ENCODE results near the gene RANBP10. TPM values are rescaled to one million over a fixed set of nuclear protein-coding genes. Genes with fewer than 3 reads are reported as not detected.
A peak's percentile ranks its signal among the peaks of the same experiment; 100 is the strongest.

Gene RANBP10
- total RNA-seq, 2 donors from 2014 or later, result 16.9 to 20.5 TPM

GRCh38 chr16:67790071-67790470, 16.3 kb downstream of the RANBP10 start:
- ATAC-seq (no peak), DNase-seq (no peak)
- intact Hi-C loops (cut with DNase I, micrococcal nuclease), result no loop called here

DNA sequence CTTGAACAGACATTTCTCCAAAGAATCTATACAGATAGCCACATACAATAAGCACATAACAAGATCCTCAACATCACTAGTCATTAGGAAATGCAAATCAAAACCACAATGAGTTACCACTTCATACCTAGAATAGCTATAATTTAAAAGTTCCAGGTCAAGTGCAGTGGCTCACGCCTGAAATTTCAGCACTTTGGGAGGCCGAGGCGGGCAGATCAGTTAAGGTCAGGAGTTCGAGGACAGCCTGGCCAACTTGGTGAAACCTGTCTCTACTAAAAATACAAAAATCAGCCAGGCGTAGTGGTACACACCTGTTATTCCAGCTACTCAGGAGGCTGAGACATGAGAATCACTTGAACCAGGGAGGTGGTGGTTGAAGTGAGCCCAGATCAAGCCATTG, 19.9 kb downstream of the RANBP10 start:
- no peak for ATAC-seq
- intact Hi-C loops (cut with DNase I, micrococcal nuclease), result no loop called here
- no peak for DNase-seq

DNA sequence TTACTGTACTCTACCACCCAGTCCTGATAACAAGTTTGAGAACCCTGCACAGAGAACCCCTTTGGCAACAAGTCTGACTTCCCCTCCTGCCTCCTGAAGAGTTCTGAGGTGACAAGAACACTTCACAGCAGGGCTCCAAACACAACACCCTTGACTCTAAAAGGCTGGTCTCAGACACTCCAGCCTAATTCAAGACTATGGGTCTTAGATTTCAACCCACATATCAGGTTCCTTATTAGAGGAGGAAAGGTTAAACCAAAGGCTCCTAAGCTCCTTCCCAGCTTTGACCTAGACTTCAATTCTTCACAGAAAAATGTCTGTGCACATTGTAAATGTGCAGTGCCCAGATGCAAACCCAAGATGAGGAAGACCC, 23.0 kb downstream of the RANBP10 start:
- ATAC-seq (no peak), DNase-seq (no peak)
- intact Hi-C loops (cut with DNase I, micrococcal nuclease), result no loop called here

GRCh38 chr16:67782567-67783352, 23.6 kb downstream of the RANBP10 start:
- DNase-seq (no peak), ATAC-seq (no peak)
- intact Hi-C loops (cut with DNase I, micrococcal nuclease), result no loop called here

GRCh38 chr16:67781565-67781921, 24.8 kb downstream of the RANBP10 start:
- no peak for DNase-seq

GRCh38 chr16:67780847-67781564, 25.4 kb downstream of the RANBP10 start:
- intact Hi-C loops (cut with DNase I, micrococcal nuclease), result no loop called here
- ATAC-seq (peak; percentile 67), DNase-seq (no peak)

More at GRCh38 chr16:67781565-67781921, 24.8 kb downstream of the RANBP10 start:
- no peak for ATAC-seq
- intact Hi-C loops (cut with DNase I, micrococcal nuclease), result no loop called here

DNA sequence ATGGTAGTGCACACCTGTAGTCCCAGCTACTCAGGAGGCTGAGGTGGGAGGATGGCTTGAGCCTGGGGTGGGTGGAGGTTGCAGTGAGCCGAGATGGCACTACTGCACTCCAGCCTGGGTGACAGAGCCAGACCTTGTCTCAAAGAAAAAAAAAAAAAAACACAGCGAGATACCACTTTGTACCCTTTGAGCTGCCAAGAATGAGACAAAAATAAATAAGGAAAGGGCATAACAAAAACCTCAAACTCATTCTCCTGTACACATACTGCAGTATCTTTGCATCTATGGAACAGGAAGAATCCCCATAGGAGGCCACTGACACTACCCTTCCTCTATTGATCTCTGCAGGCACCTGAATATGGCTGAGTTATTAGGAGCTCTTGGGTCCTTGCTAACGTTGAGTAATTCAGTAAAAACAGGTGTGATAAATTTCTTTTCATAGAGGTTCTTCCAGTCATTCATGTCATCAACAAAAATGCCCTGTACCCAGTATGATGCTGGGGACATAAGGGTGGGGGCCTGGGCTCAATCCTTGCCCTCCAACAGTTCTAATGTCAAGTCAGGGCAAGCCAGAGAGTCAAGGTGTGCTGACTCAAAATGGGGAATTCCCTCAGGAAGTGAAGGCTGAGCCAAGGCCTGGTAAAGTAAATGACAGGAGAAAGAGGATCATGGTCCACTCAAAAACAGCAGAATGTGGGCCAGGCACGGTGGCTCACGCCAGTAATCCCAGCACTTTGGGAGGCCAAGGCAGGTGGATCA, 26.9 kb downstream of the RANBP10 start:
- intact Hi-C loops (cut with DNase I, micrococcal nuclease), result no loop called here
- DNase-seq, result no peak
- ATAC-seq, result peak; percentile 32

GRCh38 chr16:67775273-67775672, 31.1 kb downstream of the RANBP10 start:
- ATAC-seq (no peak), DNase-seq (no peak)
- intact Hi-C loops (cut with DNase I, micrococcal nuclease), result no loop called here

GRCh38 chr16:67774457-67774853, 31.9 kb downstream of the RANBP10 start:
- intact Hi-C loops (cut with DNase I, micrococcal nuclease), result no loop called here
- ATAC-seq (no peak), DNase-seq (no peak)

- intact Hi-C loops (cut with DNase I, micrococcal nuclease), result no loop called here
- ATAC-seq (no peak), DNase-seq (no peak)
These were observed 32.5 kb downstream of the RANBP10 start for GRCh38 chr16:67773569-67774456.

DNA sequence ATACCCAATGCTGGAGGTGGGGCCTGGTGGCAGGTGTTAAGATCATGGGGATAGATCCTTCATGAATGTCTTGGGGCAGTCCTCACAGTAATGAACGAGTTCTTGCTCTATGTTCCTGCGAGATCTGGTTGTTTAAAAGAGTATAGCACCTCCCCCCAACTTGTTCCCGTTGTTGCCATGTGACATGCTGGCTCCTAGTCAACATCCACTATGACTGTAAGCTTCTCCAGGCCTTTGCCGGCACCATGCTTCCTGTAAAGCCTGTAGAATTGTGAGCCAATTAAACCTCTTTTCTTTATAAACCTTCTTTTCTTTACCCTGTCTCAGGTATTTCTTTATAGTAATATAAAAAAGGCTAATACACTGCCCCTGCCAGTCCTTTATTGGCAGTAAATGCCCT, 33.3 kb downstream of the RANBP10 start:
- DNase-seq (peak in 1 of 2 donors; percentile 28), ATAC-seq (no peak)
- intact Hi-C loops (cut with DNase I, micrococcal nuclease), result no loop called here

DNA sequence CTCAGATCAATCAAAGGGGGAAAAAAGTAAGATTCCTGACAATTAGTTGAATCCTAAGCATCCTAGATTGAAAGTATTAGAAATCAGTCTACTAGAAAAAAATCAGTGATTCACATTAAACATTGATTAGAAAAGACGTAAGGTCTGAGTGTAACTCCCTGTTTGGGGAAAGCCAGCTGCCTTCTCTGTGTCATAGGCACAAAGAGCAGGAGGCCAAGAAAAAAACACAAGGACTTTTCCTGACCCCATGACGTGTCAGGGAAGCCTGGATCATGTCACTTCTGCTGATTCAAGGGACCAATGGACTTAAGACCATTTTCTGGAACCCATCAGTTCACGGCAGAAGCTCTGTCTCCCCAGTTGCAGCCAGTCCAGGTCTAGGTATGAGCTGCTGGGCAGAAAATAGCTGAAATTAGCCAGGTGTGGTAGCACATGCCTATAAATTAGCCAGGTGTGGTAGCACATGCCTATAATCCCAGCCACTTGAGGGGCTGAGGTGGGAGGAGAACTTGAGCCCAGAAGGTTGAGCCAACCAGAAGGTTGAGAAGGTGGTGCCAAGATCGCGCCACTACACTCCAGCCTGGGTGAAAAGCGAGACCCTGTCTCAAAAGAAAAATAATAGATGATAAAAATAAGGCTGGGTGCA, 35.9 kb downstream of the RANBP10 start:
- no peak for DNase-seq
- intact Hi-C loops (cut with DNase I, micrococcal nuclease), result no loop called here
- no peak for ATAC-seq

DNA sequence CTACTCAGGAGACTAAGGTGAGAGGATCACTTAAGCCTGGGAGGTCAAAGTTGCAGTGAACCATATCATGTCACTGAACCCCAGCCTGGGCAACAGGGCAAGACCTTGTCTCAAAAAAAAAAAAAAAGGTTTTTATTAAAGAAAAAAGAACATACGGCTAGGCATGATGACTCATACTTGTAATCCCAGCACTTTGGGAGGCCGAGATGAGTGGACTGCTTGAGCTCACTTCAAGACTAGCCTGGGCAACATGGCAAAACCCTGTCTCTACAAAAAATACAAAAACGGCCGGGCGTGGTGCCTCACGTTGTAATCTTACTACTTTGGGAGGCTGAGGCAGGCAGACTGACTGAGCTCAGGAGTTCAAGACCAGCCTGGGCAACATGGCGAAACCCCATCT, 38.4 kb downstream of the RANBP10 start:
- intact Hi-C loops (cut with DNase I, micrococcal nuclease), result no loop called here
- ATAC-seq (no peak), DNase-seq (no peak)

GRCh38 chr16:67766291-67766690, 40.1 kb downstream of the RANBP10 start:
- ATAC-seq (no peak), DNase-seq (no peak)
- intact Hi-C loops (cut with DNase I, micrococcal nuclease), result no loop called here

- intact Hi-C loops (cut with DNase I, micrococcal nuclease), result no loop called here
- DNase-seq (no peak), ATAC-seq (no peak)
These were observed 42.1 kb downstream of the RANBP10 start for GRCh38 chr16:67764158-67764667.

DNA sequence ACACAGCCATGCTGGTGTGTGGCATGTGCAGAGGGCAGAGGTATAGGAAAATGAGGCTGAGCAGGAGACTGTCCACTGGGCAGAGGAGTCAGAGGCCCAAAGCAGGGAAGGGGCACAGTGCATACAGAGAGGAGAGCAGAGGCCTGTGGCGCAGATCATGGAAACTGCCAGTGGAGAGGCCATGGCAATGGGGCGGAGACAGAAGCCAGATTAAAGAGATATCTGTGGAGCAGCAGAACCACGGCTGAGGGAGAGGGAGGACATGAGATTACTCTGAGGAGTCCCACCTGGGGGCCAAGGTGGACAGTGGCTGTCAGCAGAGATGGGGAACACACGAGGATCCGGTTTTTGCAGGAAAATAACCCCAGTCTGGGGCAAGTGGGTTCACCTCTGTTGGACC, 43.3 kb downstream of the RANBP10 start:
- no peak for ATAC-seq
- no peak for DNase-seq
- intact Hi-C loops (cut with DNase I, micrococcal nuclease), result no loop called here

GRCh38 chr16:67762385-67762784, 44.0 kb downstream of the RANBP10 start:
- DNase-seq (no peak), ATAC-seq (no peak)
- intact Hi-C loops (cut with DNase I, micrococcal nuclease), result no loop called here

- no peak for ATAC-seq
- intact Hi-C loops (cut with DNase I, micrococcal nuclease), result no loop called here
- DNase-seq, result no peak
These were observed 44.4 kb downstream of the RANBP10 start for GRCh38 chr16:67761924-67762323.

- intact Hi-C loops (cut with DNase I, micrococcal nuclease), result no loop called here
- peak; percentile 82 for ATAC-seq
- peak in 1 of 2 donors; percentile 20 for DNase-seq
These were observed 45.5 kb downstream of the RANBP10 start for GRCh38 chr16:67760956-67761230.
